ENCODE measurements around the gene REG3G. TPM values are rescaled to one million over a fixed set of nuclear protein-coding genes. Genes with fewer than 3 reads are reported as not detected.

Gene REG3G
- total RNA-seq, 2 donors from 2014 or later: not detected

Other genes starting within 250 kb of the REG3G start
- gene REG1B, start 62.3 kb downstream of the REG3G start, total RNA-seq: not detected
- not detected for gene REG1A, start 94.8 kb downstream of the REG3G start, total RNA-seq
- gene REG3A, start 134.1 kb downstream of the REG3G start, total RNA-seq: not detected